GM23338 (cell line): ENCODE measurements around the gene ABHD14A. TPM values are rescaled to one million over a fixed set of nuclear protein-coding genes. Genes with fewer than 3 reads are reported as not detected.

Experiments used
- ATAC-seq: fragments of 200-7000 bp; cut with Tn5 transposase; 3 replicates; pipeline ENCODE4 v1.9.1; 2020
- DNase-seq: peaks from one replicate; pipeline ENCODE4 v3.0.0-alpha.2; 2015; ENCODE audit warnings: low spot score
- H2AFZ ChIP-seq: fragments of 200-600 bp; sonication (generic); 2 replicates; pipeline ENCODE4 v1.8.0; 2016; ENCODE audit warnings: antibody characterized with exemption, mild to moderate bottlenecking, moderate library complexity
- H3F3A ChIP-seq: fragments of 200-600 bp; sonication (generic); replicated peaks from 2 replicates; pipeline ENCODE4 v1.8.0; 2017; ENCODE audit warnings: antibody characterized with exemption, mixed run types, low read depth
- H3K27ac ChIP-seq: fragments of 200-600 bp; sonication (generic); 2 replicates; pipeline ENCODE4 v1.6.1; 2016; ENCODE audit warnings: low read depth
- H3K27me3 ChIP-seq: fragments of 200-600 bp; sonication (generic); 2 replicates; pipeline ENCODE4 v1.8.0; 2016; ENCODE audit warnings: mild to moderate bottlenecking, mixed run types, moderate library complexity; ENCODE audit not compliant: insufficient read depth
- H3K36me3 ChIP-seq: fragments of 200-600 bp; sonication (generic); 2 replicates; pipeline ENCODE4 v1.8.0; 2016; ENCODE audit warnings: mild to moderate bottlenecking; ENCODE audit not compliant: insufficient read depth
- H3K4me1 ChIP-seq: fragments of 200-600 bp; sonication (generic); 2 replicates; pipeline ENCODE4 v1.8.0; 2016; ENCODE audit warnings: mild to moderate bottlenecking, moderate library complexity; ENCODE audit not compliant: insufficient read depth
- H3K4me2 ChIP-seq: fragments of 200-600 bp; sonication (generic); 2 replicates; pipeline ENCODE4 v1.7.1; 2017; ENCODE audit warnings: mixed run types
- H3K4me3 ChIP-seq: fragments of 200-600 bp; sonication (generic); 2 replicates; pipeline ENCODE4 v1.6.1; 2016; ENCODE audit warnings: mixed run types
- H3K79me2 ChIP-seq: fragments of 200-600 bp; sonication (generic); replicated peaks from 2 replicates; pipeline ENCODE4 v1.8.0; 2017; ENCODE audit warnings: mild to moderate bottlenecking; ENCODE audit not compliant: insufficient read depth
- H3K9me2 ChIP-seq: fragments of 200-600 bp; sonication (generic); 2 replicates; pipeline ENCODE4 v1.8.0; 2017; ENCODE audit not compliant: insufficient read depth
- H4K20me1 ChIP-seq: fragments of 200-600 bp; sonication (generic); replicated peaks from 2 replicates; pipeline ENCODE4 v1.8.0; 2017; ENCODE audit warnings: mild to moderate bottlenecking; ENCODE audit not compliant: insufficient read depth
- H3K27ac Mint-ChIP-seq: 2 replicates; pipeline ENCODE4 v1.8.0; 2020; ENCODE audit warnings: inconsistent platforms, mild to moderate bottlenecking, moderate library complexity, mixed read lengths
- H3K27me3 Mint-ChIP-seq: 3 replicates; pipeline ENCODE4 v1.8.0; 2022; ENCODE audit warnings: low read depth, mild to moderate bottlenecking, moderate library complexity, mixed read lengths, inconsistent platforms; ENCODE audit not compliant: insufficient read depth, poor library complexity
- H3K36me3 Mint-ChIP-seq: 3 replicates; pipeline ENCODE4 v1.8.0; 2021; ENCODE audit warnings: low read depth, mild to moderate bottlenecking, inconsistent platforms, moderate library complexity, mixed read lengths
- H3K4me1 Mint-ChIP-seq: 3 replicates; pipeline ENCODE4 v1.8.0; 2020; ENCODE audit warnings: mild to moderate bottlenecking, inconsistent platforms, mixed read lengths
- H3K4me3 Mint-ChIP-seq: 3 replicates; pipeline ENCODE4 v1.8.0; 2021; ENCODE audit warnings: moderate library complexity, mild to moderate bottlenecking, inconsistent platforms, mixed read lengths
- H3K9me3 Mint-ChIP-seq: 3 replicates; pipeline ENCODE4 v1.8.0; 2020; ENCODE audit warnings: moderate library complexity, mild to moderate bottlenecking, inconsistent platforms, mixed read lengths
- CREB1 ChIP-seq: fragments of 250-450 bp; sonication (Bioruptor Pico); IDR thresholded peaks from 2 replicates; pipeline ENCODE4 v1.5.0; 2020; ENCODE audit warnings: low read depth, mild to moderate bottlenecking, moderate library complexity
- CTCF ChIP-seq, 2 experiments: fragments of 200-600 bp in 1 of 2; sonication (generic) in 1 of 2; conservative IDR thresholded peaks; 2 replicates each; pipeline versions ENCODE4 v1.5.1 to v1.6.1; 2016 to 2017; ENCODE audit warnings: antibody characterized with exemption in 2 of 2, low read depth in 2 of 2, mild to moderate bottlenecking in 2 of 2, moderate library complexity in 1 of 2
- EZH2 ChIP-seq: fragments of 200-600 bp; sonication (generic); IDR thresholded peaks from one replicate; pipeline ENCODE4 v1.8.0; 2017; ENCODE audit warnings: antibody characterized with exemption, mild to moderate bottlenecking, low read depth; ENCODE audit not compliant: unreplicated experiment
- EZH2phosphoT487 ChIP-seq: fragments of 200-600 bp; sonication (generic); IDR thresholded peaks from one replicate; pipeline ENCODE4 v1.8.1; 2018; ENCODE audit warnings: antibody characterized with exemption; ENCODE audit not compliant: unreplicated experiment
- NANOG ChIP-seq: IDR thresholded peaks from 2 replicates; pipeline ENCODE4 v1.6.1; 2016; ENCODE audit warnings: antibody characterized with exemption, borderline replicate concordance
- ZNF114 ChIP-seq: fragments of 250-450 bp; sonication (Bioruptor Pico); IDR thresholded peaks from 2 replicates; pipeline ENCODE4 v1.5.0; 2020; ENCODE audit warnings: mild to moderate bottlenecking, moderate library complexity
- ZNF331 ChIP-seq: fragments of 250-450 bp; sonication (Bioruptor Pico); IDR thresholded peaks from 2 replicates; pipeline ENCODE4 v1.5.0; 2020; ENCODE audit warnings: low read depth, mild to moderate bottlenecking, moderate library complexity
- ZNF462 ChIP-seq: fragments of 250-450 bp; sonication (Bioruptor Pico); IDR thresholded peaks from 2 replicates; pipeline ENCODE4 v1.5.0; 2020; ENCODE audit warnings: mild to moderate bottlenecking, moderate library complexity
- polyA plus RNA-seq: library from polyadenylated mRNA; unstranded; fragments of >200 nt; fragmentation: Nextera tagmentation; extraction: Ambion mirVana; gene quantifications from 2 replicates; pipeline ENCODE4 v1.2.1, GENCODE V29; 2016
- total RNA-seq: library from RNA; depleted of rRNA; stranded (reverse); fragments of >200 nt; shearing (Covaris generic); gene quantifications from 2 replicates; pipeline ENCODE4 v1.2.3, GENCODE V29; 2014

Gene ABHD14A
- total and polyA plus RNA-seq, 2 experiments from 2014 or later, result 7.8 to 12.7 TPM

- Mint-ChIP-seq H3K4me3 (no peak overlapping the region), H3K27me3 (peaks cover 12% of the 10 kb centered on the region), H3K9me3 (no peaks in the 10 kb centered on the region), H3K27ac (no peak overlapping the region), H3K4me1 (peaks cover 11% of the 10 kb centered on the region), H3K36me3 (no peaks in the 10 kb centered on the region)
- Histone ChIP-seq H3K27me3 (no peaks in the 10 kb centered on the region), H3K4me3 (no peak overlapping the region), H3K4me2 (no peak overlapping the region), H3F3A (no peaks in the 10 kb centered on the region), H3K27ac (no peak overlapping the region), H4K20me1 (no peaks in the 10 kb centered on the region), H2AFZ (no peak overlapping the region; the same call in 1 of the 2 replicates), H3K79me2 (no peaks in the 10 kb centered on the region), H3K36me3 (no peaks in the 10 kb centered on the region), H3K9me2 (no peaks in the 10 kb centered on the region), H3K4me1 (peaks cover 3% of the 10 kb centered on the region; the same call in 1 of the 2 replicates)
- DNase-seq (no peak), ATAC-seq (no peak)
- TF ChIP-seq CREB1 (CRISPR knock-in tag) (no peak), ZNF462 (no peak), CTCF (conservative IDR thresholded peaks at IDR 0.05; ENCODE audit: low read depth in 2 of 2) (no peak), EZH2 (no peak), ZNF331 (CRISPR knock-in tag) (no peak), ZNF114 (CRISPR knock-in tag) (no peak), EZH2phosphoT487 (no peak), NANOG (no peak)
Observed at GRCh38 chr3:52021489-52022268, 46.8 kb downstream of the ABHD14A start.
